HS-27A (cell line): ENCODE measurements around the gene ING4.

Experiments used
- DNase-seq: peaks from one replicate; pipeline ENCODE4 v3.0.0-alpha.2; 2012; ENCODE audit warnings: low read depth, missing footprints

Gene ING4

DNA sequence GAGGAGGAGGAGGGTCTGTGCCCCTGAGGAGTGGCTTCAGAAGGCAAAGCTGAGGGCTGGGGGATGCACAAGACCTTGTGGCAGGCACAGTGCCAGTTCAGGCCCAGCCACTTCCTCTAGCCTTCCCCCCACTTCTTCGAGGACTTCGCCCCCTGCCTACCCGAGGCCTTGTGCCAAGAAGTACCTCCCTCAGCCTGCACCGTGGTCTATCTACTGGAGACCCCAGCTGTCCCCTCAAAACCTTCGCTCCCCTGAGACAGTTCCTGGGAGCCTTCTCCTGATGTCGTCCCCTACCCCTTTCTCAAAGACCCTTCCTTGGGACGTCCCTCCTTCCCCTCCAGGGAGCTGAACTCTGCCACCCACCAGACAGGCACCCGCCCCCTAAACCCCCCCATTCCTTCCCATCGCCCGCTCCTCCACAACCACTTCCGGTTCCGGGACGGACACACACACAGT lies 25.7 kb upstream of the ING4 start:
- DNase-seq: no peak

DNA sequence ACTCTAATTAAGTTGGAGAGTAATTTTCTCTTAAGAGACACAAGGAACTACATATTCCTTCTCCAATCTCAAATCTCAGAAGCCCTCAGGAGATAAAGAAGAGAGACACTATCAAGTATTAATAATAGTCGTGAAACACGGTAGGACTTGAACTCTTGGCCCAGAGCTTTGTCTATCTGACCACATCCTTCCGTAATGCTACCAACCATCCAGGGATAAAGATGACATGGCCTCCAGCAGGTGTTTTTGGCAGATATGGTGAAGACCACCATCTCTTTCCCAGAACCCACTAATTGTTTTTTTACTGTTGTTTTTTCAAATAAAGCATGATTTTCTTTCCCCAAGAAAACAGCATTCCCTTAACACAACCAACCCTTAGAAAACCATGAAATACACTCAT lies 22.9 kb upstream of the ING4 start:
- DNase-seq: no peak

DNA sequence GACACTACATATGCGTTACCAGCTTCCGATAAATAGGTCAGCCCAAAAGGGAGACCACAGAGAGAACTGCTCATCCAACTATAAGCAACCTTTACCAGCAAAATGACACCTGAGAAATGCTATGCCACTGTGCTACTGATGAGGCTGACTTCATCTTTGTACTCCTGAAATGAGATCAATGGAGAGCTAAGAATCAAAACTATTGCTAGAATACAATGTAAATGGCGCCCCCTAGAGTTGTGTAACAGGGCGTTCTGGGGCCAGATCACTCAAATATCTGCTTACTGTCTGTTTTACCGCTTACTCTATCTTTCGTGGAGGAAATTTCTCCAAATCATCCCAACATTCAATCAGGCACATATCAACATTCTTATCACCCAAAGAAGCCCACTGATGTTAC lies 21.7 kb upstream of the ING4 start:
- DNase-seq: no peak

DNA sequence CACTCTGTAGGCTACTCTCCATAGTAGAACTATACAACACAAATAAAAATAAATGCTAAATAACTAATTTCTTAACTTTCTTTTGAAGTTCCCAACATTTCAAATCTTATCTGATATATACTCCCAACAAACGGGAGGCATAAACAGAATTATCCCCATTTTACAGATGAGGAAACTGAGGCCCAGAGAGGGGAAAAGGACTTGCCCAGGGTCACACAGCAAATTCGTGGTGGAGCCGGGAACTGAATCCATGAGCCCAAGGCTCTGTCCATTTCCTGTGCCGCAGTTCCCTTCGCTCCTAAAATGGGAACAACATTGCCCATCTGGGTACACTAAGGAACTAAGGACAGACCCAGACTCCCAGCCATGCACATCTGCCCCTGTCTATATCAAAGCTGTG lies 14.0 kb upstream of the ING4 start:
- DNase-seq: no peak

DNA sequence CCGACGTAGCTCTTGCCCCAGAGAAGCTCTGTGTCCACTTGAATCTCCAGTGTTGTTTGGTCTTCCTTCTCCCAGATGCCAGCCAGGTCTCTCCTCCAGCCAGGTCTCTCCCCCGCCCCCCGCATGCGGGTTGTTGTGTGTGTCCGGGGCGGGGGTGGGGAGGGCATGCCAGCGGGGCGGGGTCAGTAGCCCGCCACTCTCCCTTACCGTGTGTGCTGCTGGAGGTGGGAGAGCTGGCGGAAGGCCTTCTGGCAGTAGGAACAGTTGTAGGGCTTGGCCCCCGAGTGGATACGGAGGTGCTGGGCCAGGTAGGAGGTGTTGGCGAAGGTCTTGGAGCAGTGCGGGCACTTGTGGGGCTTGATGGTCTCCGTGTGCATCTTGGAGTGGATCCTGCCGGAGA lies 9.2 kb upstream of the ING4 start:
- no peak for DNase-seq

DNA sequence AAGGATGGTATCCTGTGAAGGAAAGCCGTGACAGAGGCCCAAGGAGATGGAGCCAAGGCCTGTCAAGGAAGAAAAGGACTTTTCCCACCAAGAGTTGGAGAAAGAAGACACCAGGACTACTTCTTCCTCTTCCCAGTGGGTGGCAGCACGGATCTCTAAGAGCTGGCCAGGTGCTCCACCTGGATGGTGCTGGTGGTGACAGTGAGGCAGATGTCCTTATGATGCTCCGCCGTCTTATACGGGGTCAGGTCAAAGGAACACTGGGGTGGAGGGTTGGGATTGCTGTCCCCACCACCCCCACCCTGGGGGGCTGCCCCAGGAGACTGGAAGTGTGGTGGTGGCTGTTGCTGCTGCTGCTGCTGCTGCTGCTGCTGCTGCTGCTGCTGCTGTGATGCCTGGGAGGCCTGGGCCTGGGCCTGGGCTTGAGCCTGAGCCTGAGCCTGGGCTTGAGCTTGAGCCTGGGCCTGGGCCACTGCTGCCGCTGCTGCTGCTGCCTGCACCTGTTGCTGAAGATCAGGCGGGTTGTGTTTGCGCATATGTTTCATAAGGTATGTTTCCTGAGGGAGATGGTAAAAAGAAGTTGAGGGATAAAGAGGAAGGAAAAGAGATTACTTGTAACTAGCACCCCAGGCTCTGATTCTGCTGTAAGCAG lies 4.8 kb upstream of the ING4 start:
- DNase-seq: no peak

DNA sequence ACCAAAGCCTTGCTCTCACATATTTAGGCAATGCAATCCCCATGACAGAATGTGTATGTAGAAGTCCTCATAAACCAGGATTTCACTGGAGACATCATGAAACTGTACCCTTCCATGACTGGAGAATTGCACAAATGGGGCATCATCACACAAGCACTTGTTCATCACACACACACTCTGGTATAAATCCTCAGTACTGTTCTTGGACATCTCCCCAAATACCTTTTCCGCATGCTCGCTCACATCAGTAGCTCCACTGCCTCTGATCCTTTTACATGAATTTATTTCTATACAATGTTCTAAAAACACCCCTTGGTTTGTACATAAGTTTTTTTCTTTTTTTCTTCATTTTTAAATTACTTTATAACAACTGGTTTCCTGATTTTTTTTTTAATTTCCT lies 3.3 kb upstream of the ING4 start:
- no peak for DNase-seq

DNA sequence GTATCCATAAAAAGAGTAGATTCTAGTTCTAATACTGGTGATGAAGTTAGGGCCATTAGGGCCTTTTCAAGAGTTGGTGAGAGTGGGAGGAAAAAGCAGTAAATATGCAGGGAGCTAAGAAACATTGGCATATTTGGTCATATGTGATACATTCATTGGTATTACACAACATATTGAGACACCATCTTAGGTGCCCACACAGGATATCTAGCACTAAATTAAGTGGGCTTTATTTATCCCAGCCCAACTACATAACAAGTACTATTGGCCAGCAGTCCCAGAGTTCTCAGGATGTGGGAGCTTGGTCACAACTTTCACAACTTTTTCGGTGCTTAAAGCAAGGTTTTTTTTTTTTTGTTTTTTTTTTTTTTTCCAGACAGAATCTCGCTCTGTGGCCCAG lies 2.0 kb upstream of the ING4 start:
- DNase-seq: no peak

DNA sequence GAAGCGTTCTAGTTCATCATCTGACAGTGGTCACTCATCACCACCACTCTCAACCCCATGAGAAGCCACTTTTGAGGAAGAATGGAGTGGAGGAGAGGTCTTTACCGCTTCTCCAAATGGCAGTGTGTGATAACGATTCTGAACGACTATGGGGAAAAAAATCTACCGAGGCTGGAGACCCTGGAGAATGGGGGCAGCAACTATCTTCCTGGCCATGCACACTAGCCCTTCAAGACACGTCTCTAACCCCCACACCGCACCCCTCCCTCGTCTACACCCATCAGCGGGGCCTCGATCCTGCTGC lies 365 bp downstream of the ING4 start:
- DNase-seq: no peak

DNA sequence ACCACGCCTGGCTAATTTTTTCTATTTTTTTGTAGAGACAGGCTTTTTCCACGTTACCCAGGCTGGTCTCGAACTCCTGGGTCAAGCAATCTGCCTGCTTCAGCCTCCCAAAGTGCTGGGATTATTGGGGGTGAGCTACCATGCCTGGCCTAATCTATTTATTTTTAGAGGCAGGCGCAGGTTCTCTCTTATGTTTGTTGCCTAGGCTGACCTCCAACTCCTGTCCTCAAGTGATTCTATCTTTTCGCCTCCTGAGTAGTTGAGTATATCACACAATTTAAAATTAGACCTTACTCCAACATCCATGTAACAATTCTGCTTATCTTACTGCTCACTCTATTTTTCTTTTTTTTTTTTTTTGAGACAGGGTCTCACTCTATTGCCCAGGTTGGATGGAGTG lies 8.9 kb downstream of the ING4 start:
- DNase-seq: no peak

DNA sequence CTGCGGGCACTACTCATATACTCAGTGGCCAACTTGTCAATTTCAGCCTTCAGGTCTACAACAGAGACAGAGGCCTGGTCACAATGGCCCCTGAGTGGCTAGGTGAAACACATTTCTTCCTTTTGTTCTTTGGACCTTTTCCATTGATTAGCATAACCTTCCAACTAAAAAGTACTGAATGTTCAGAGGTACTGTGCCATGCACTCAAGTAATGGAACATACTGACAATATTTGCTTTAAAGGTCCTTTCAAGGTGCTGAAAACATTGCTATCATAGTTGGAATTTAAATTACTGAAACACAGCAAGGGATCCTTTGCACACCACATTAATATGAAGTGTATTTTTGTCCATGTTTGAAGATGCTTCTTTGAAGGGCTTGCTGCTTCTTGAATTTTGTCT lies 9.6 kb downstream of the ING4 start:
- DNase-seq: no peak

DNA sequence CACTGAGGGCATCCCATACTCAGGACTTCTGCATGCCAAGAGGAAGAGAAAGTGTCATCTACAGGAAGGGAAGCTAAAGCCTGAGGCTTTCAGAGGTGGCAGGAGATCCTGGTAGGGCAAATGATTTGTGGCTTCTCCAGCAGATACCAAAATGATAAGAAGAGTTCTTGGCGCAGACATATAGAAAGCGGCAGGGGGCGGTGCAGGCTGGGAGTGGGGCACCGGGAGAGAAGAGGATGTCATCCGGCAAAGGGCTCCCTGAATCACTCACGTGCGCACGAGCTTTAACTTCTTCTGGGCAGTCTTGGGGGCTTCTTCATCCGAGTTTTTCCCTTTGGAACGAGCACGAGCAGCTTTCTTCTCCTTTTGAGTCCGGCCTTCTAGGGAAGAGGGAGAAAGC lies 10.5 kb downstream of the ING4 start:
- DNase-seq: no peak

DNA sequence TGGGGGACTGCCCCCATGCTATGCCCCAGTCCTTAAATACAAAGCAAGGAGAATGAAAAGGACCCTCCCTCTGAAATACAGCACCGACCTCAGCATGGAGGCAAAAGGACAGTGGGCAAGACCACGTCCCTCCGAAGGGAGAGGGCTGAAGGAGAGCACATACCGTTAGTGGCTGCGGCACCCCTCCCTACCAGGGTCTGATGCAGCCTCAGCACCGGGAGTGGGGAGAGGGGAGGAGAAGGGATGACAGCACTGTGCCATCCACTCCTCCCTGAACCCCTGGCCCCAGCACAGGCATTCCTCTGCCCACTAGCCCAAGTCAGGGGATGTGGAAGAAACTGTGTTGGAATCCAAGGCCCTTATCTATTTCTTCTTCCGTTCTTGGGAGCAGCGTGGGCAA lies 12.1 kb downstream of the ING4 start:
- DNase-seq: no peak

DNA sequence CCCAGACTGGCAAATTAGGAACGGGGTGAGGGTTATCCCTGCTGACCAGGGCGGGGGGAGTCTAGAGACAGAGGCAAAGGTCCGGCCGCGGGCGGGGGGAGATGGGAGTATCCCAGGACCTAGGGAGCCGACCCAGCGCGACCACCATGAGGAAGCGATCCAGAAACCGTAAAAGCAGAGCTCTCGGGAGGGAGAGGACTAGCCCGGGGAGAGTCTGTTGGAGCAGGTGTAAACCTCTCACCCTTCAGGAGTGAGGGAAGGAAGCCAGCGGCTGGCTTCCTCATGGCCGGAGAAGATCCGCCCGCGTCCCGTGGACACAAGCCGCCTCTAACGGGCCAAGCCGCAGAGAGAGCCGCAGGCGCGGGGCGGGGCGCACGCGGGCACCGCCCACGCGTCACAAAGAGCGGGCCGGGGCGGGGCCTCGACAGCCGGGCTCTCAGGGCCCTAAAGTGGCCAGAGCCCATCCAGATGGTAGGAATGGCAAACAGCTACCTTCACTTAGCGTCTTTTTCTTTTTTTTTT lies 15.8 kb downstream of the ING4 start, which contains the start of gene ACRBP:
TSS of gene ACRBP (minus strand) at position 350 of the 522 bp plus-strand sequence. CDS start at position 284, 66 bp downstream.
- no peak for DNase-seq

DNA sequence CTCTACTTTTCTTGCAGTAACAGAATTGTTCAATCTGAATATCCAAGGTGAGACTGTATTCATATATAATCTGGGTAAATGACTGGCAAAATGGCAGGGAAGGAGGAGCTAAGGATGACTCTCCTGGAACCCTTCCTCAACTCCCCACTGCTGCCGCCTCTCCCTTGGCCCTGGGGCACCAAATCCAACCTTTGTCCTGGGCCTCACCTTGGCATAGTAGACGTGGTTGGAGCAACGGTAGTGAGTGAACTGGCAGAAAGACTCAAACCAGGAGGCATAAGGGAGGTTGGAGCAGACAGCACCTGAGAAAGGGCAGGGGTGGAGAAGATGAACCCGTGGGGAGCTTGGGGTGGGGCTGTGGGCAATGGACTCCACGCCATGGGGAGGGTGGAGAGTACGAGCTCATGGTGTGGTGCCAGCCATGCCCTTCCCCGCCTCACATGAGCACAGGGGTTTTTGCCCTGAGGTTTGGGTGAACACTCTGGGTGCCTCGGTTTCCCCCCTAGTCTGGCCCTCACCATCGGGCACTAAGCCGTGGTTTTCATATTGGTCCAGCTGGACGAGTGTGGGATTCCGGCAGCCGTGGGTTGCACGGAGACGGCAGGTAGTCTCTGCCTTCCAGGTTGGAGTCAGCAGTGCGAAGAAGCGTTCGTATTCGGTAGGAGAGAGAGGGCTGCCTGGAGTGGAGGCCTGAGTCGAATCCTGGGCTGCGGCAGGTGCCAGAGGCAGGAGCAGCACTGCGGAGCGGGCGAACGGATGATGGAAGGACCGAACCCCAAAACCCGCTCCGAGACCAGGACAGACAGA lies 16.4 kb downstream of the ING4 start:
- no peak for DNase-seq

DNA sequence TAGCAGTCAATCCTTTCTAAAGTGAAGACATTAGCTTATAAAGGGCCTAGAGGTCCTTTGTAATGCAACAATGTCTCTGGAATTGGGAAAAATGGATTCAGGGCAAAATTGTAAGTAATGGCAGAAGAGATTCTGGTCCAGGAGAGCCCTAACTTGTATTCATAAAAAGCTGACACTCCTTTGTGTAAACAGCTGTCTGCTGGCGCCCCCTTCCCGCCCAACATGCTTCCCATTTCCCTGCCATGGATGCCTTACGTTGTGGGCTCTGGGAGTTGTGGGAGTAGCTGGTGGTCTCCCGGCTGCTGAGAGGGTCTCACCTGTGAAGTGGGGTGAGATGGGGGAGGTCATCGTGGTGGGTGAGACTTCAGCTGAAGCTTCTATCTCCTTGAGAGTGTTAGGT lies 18.0 kb downstream of the ING4 start:
- DNase-seq: no peak

DNA sequence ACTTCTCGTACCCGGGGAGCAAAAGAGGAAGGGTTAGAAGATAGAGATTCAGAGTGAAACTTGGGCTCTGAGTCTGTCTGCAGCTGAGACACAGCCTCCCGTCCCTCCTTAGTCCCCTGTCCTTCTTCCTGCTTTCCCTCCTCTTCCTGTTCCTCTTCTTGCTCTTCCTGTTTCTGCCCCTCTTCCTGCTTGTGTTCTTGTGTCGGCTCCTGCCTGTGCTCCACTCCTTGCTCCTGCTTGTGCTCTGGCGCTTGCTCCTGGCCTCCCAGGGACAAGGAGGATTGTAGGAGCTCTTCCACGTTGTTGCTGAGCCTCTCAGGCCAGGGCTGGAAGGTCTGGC lies 18.7 kb downstream of the ING4 start:
- DNase-seq: no peak

DNA sequence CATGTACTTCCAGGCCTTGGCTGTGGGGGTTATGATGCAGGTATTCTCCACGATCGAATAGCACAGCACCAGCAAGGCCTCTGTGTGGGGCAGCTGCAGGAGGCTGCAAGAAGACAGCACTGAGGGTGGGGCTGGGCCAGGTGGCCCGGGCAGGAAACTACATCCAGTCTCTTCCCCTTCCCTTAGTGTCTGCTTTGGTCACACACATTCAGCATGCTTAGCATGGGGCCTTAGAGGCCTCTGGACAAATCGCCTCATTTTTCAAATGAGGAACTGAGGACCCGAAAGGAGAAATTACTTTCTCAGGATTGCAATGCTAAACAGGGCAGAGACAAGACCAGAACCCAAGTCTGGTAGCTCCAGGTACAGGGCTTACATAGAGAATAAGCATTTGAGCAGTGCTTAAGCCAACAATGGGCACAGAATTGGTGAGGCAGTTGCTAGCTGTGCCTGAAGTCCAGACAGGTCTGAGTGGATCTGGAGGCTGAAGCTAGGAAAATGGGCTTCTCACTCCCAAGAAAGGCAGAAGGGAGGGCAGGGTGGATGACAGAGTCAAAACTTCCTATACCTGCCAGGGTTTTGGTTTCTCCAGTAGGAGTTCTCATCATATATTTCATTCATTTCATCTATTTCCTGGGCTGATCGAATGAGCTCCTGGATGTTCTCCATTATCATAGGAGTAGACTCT lies 19.2 kb downstream of the ING4 start:
- DNase-seq: no peak

DNA sequence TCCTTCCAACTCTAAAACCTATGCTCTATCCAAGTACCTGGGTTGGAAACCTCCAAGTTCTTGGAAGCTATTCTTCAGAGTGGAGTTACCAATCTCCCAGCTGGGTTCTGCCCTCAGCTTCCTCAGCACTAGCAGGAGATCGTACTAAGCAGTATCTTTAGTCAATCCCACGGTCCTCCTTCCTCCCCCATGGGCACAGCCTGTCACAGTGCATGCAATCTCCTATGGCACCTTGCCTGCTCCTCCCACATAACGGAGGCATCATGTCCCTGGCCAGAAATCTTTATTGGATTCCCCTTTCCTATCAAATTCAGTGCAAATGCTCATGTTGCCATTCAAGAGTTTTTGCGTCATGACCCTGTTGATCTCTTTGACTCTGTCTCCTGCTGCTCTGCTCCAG lies 21.8 kb downstream of the ING4 start:
- no peak for DNase-seq

DNA sequence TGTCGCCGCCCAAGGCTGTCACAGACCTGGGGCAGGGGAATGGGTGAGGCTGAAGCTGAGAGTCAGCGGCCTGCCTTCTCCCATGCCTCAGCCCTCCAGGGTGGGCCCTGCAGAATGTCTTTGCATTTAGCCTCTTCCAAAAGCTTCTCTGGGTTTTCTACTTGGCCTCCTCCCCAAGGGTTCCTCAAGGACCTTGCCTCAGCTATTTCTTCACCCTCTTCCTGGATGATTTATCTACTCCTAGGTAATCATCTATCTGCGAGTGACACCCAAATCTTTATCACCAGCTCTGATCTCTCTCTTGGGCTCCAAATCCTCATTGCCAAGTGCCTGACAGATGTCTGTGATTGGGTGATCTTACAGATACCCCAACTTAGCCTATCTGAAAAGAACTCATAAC lies 22.4 kb downstream of the ING4 start:
- DNase-seq: no peak

DNA sequence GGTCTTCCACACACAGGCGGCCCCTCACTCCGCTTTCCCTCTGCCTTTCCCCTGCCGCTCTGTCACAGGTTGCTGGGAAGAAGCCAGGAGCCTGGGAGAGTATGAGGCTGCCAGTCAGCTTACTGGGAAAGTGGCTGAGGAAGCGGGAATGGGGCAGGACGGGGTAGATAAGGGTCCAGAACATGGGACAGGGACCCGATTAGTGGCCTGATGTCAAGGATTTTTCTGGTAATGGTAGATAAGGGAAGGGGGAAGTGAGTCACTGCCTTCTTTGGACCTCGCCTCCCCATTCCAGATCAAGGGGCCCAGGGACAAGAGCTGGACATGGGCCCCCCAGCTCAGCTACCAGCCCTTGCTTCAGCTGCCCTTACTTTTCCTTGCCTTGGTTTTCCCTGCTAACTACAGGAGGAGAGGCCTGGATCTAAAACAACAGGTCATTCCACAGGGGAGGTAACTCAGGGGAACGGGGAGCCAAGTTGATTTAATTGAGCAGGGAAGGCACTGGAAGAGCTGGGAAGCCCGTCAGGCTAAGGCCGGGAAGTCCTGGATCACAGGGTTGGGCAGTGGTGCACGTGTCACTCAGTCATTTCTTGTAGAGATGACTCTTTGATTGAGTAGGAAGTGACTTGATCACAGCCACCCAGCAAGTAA lies 23.6 kb downstream of the ING4 start:
- no peak for DNase-seq

DNA sequence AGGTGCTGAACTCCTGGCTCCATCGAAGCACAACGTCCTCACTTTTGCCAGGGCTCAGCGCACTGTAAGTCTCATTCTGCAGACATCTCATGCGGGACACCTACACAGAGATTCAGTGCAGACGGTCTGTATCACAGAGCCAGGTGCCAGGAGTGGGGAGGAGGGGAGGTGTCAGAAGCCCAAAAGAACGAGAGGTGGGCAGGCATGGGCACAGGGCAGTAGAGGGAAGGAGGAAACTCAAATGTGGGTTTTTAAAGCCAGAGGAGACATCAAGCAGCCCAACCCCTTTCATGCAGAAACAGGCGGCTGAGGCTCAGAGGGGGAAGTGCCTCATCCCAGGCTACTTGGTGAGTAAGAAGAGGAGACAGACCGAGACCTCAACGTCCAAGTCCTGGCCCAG lies 24.6 kb downstream of the ING4 start:
- no peak for DNase-seq
